B cell (primary cell): ENCODE results near the gene MAGI2. TPM values are rescaled to one million over a fixed set of nuclear protein-coding genes. Genes with fewer than 3 reads are reported as not detected.

ENCODE experiments used
- ATAC-seq: fragments of 200-7000 bp; cut with Tn5 transposase; one replicate; pipeline ENCODE4 v1.10.0; 2021; ENCODE audit warnings: low read depth, mild to moderate bottlenecking, moderate number of reproducible peaks, moderate library complexity
- CTCF ChIA-PET: fragments of 350-600 bp; sonication (Branson Sonifier 250); formaldehyde crosslinking; loops from one replicate; lab custom pipeline; 2021; ENCODE audit warnings: antibody characterized with exemption, inconsistent platforms; lab: Charles Lee
- POLR2A ChIA-PET: fragments of 350-600 bp; sonication (Branson Sonifier 250); formaldehyde crosslinking; loops from one replicate; lab custom pipeline; 2021; ENCODE audit warnings: antibody characterized with exemption; lab: Charles Lee
- DNase-seq: peaks from one replicate; pipeline ENCODE4 v3.0.0; 2013
- H2AFZ ChIP-seq: 2 replicates; pipeline ENCODE4 v1.6.1; 2012; ENCODE audit warnings: mild to moderate bottlenecking, low read depth, low read length; ENCODE audit not compliant: insufficient read depth, poor library complexity, severe bottlenecking
- H3K27ac ChIP-seq, 2 donors: 1 replicate in 1 of 2; 2 replicates in 1 of 2; pipeline ENCODE4 v1.5.1; 2012 to 2013; ENCODE audit warnings: low read length in 2 of 2, mild to moderate bottlenecking in 2 of 2, moderate library complexity in 1 of 2
- H3K27me3 ChIP-seq, 4 experiments: fragments of 200-600 bp in 1 of 4; sonication (generic) in 1 of 4; replicated peaks in 1 of 4; 1 replicate in 2 of 4; 2 replicates in 2 of 4; pipeline versions ENCODE4 v1.6.1 to v1.7.0; 2013 to 2016; ENCODE audit warnings: low read length in 3 of 4, mild to moderate bottlenecking in 2 of 4, mixed read lengths in 1 of 4, moderate library complexity in 1 of 4; ENCODE audit not compliant: insufficient read depth in 4 of 4, control insufficient read depth in 3 of 4; ENCODE audit errors: control extremely low read depth in 1 of 4
- H3K36me3 ChIP-seq, 2 experiments: replicated peaks in 1 of 2; 1 replicate in 1 of 2; 2 replicates in 1 of 2; pipeline versions ENCODE4 v1.6.1 to v1.7.1; 2013; ENCODE audit warnings: low read length in 1 of 2; ENCODE audit not compliant: insufficient read depth in 2 of 2, control insufficient read depth in 1 of 2; ENCODE audit errors: control extremely low read depth in 1 of 2, extremely low read depth in 1 of 2
- H3K4me1 ChIP-seq, 2 donors: fragments of 200-600 bp in 1 of 2; sonication (generic) in 1 of 2; 1 replicate in 1 of 2; 2 replicates in 1 of 2; pipeline versions ENCODE4 v1.5.1 to v1.6.1; 2013 to 2017; ENCODE audit warnings: low read length in 2 of 2; ENCODE audit not compliant: control insufficient read depth in 2 of 2, insufficient read depth in 2 of 2
- H3K4me2 ChIP-seq: replicated peaks from 2 replicates; pipeline ENCODE3; 2012; ENCODE audit warnings: mild to moderate bottlenecking, low read depth, low read length; ENCODE audit not compliant: poor library complexity, severe bottlenecking
- H3K4me3 ChIP-seq, 5 experiments: fragments of 200-600 bp in 1 of 5; sonication (generic) in 1 of 5; 1 replicate in 3 of 5; 2 replicates in 2 of 5; pipeline versions ENCODE4 v1.5.1 to v1.7.0; 2011 to 2016; ENCODE audit warnings: low read length in 4 of 5, mild to moderate bottlenecking in 4 of 5, low read depth in 2 of 5, control low read depth in 1 of 5, moderate library complexity in 1 of 5; ENCODE audit not compliant: insufficient read depth in 1 of 5; ENCODE audit errors: control extremely low read depth in 1 of 5, extremely low read depth in 1 of 5
- H3K79me2 ChIP-seq: fragments of 200-600 bp; sonication (generic); one replicate; pipeline ENCODE4 v1.6.0; 2016; ENCODE audit warnings: low read length; ENCODE audit not compliant: control insufficient read depth, insufficient read depth
- H3K9ac ChIP-seq: fragments of 200-600 bp; sonication (generic); 2 replicates; pipeline ENCODE4 v1.6.1; 2017; ENCODE audit warnings: mild to moderate bottlenecking, low read length, moderate library complexity
- H3K9me3 ChIP-seq, 3 donors: one replicate each; pipeline versions ENCODE4 v1.6.1 to v1.7.1; 2013; ENCODE audit warnings: low read length in 2 of 3; ENCODE audit not compliant: control insufficient read depth in 2 of 3, insufficient read depth in 1 of 3; ENCODE audit errors: control extremely low read depth in 1 of 3
- H4K20me1 ChIP-seq: 2 replicates; pipeline ENCODE4 v1.6.0; 2012; ENCODE audit warnings: mild to moderate bottlenecking, low read length; ENCODE audit not compliant: insufficient read depth, control insufficient read depth, poor library complexity, severe bottlenecking
- H3K27ac Mint-ChIP-seq: one replicate; pipeline ENCODE4 v1.8.0; 2021; ENCODE audit warnings: mixed read lengths
- H3K27me3 Mint-ChIP-seq: one replicate; pipeline ENCODE4 v1.8.0; 2021; ENCODE audit warnings: mixed read lengths
- H3K4me1 Mint-ChIP-seq: one replicate; pipeline ENCODE4 v1.8.0; 2021; ENCODE audit warnings: mixed read lengths
- H3K4me3 Mint-ChIP-seq: one replicate; pipeline ENCODE4 v1.8.0; 2021; ENCODE audit warnings: mixed read lengths
- H3K9me3 Mint-ChIP-seq: one replicate; pipeline ENCODE4 v1.8.0; 2022; ENCODE audit warnings: mixed read lengths; ENCODE audit not compliant: insufficient read depth
- EZH2 ChIP-seq: IDR thresholded peaks from 2 replicates; pipeline ENCODE4 v1.6.1; 2012; ENCODE audit warnings: borderline replicate concordance, low read depth, mild to moderate bottlenecking, moderate library complexity, low read length; ENCODE audit not compliant: insufficient read depth, poor library complexity, severe bottlenecking
- WGBS: methylation state at CpG from one replicate; pipeline ENCODE4 v1.1.5; 2013; ENCODE audit warnings: missing lambda C conversion rate; ENCODE audit not compliant: insufficient coverage; 5-methylcytosine and 5-hydroxymethylcytosine counted together
- intact Hi-C: fragments of 100-400 bp; cut with micrococcal nuclease; formaldehyde crosslinking; loops from one replicate; pipeline ENCODE4 v1.10.0; 2022
- polyA plus RNA-seq: library from polyadenylated mRNA; depleted of rRNA; stranded (reverse); fragments of >200 nt; gene quantifications from 2 replicates; pipeline ENCODE4 v1.2.3, GENCODE V29; 2012
- total RNA-seq, 2 donors: library from RNA; stranded (reverse); fragments of 120-200 nt in 1 of 2; gene quantifications; 1 replicate in 1 of 2; 2 replicates in 1 of 2; pipeline versions ENCODE4 v1.2.3 to v1.2.4, GENCODE V29; 2013 to 2022
- TF ChIP-seq, protein P1 (sequence below): fragments of 200-600 bp; IDR thresholded peaks from one replicate; pipeline ENCODE4 v1.8.0; 2022; ENCODE audit warnings: antibody characterized with exemption, mild to moderate bottlenecking

The MAGI2 gene
- total and polyA plus RNA-seq, 2 donors (not counting 1 experiment from before 2014, with no cell fraction given) = 0.16 to 0.64 TPM

- peak overlapping the region; percentile 89 for H3K4me2 ChIP-seq
- H3K79me2 ChIP-seq = no peaks in the 10 kb centered on the region
- TF ChIP-seq, protein P1, sequence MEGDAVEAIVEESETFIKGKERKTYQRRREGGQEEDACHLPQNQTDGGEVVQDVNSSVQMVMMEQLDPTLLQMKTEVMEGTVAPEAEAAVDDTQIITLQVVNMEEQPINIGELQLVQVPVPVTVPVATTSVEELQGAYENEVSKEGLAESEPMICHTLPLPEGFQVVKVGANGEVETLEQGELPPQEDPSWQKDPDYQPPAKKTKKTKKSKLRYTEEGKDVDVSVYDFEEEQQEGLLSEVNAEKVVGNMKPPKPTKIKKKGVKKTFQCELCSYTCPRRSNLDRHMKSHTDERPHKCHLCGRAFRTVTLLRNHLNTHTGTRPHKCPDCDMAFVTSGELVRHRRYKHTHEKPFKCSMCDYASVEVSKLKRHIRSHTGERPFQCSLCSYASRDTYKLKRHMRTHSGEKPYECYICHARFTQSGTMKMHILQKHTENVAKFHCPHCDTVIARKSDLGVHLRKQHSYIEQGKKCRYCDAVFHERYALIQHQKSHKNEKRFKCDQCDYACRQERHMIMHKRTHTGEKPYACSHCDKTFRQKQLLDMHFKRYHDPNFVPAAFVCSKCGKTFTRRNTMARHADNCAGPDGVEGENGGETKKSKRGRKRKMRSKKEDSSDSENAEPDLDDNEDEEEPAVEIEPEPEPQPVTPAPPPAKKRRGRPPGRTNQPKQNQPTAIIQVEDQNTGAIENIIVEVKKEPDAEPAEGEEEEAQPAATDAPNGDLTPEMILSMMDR = peak; percentile 80
- no peak for TF ChIP-seq EZH2
- Mint-ChIP-seq H3K27me3 (peaks cover 9% of the 10 kb centered on the region), H3K4me3 (peak overlapping the region; percentile 85), H3K9me3 (no peaks in the 10 kb centered on the region), H3K4me1 (peaks cover 15% of the 10 kb centered on the region), H3K27ac (peak overlapping the region; percentile 72)
- CTCF ChIA-PET = interaction anchor here (0.6 to 5.4 kb wide), 18 partner anchors 8 to 1226 kb away, joined by 3 to 71 read pairs (median 3); partner anchors contain the start of gene PHTF2
- POLR2A ChIA-PET = no interaction called here
- H3K9me3 ChIP-seq = no peaks in the 10 kb centered on the region
- intact Hi-C loops = loop anchor here (1.0 kb wide), 1 partner anchor 20 kb away; no protein-coding TSS in a partner anchor
- H3K36me3 ChIP-seq = no peaks in the 10 kb centered on the region
- peaks cover 11 to 12% of the 10 kb centered on the region in 2 donors for H3K4me1 ChIP-seq
- no peaks in the 10 kb centered on the region for H4K20me1 ChIP-seq
- H3K9ac ChIP-seq = peak overlapping the region; percentile 75
- DNase-seq (peak; percentile 67), ATAC-seq (peak; percentile 44)
- peaks cover 0 to 2% (median 0%) of the 10 kb centered on the region in 4 experiments for H3K27me3 ChIP-seq
- H3K27ac ChIP-seq = peak overlapping the region in 1 of 2 donors; percentile 52
- H2AFZ ChIP-seq = peak overlapping the region; percentile 93
- H3K4me3 ChIP-seq = peak overlapping the region; percentile 14 to 87 (median 77)
- WGBS = 1% methylated on average over 15 of the region's 25 CpGs
Observed at GRCh38 chr7:78020136-78020873, 1433.2 kb downstream of the MAGI2 start.
